Spleen (tissue), 7 donors: ENCODE results near the gene ERH.

Source experiments
- CTCF ChIP-seq, 11 experiments: fragments of 200-600 bp in 7 of 11; fragments of 450-650 bp in 4 of 11; sonication (generic) in 4 of 11; IDR thresholded peaks in 8 of 11; conservative IDR thresholded peaks in 3 of 11; 1 replicate in 7 of 11; 2 replicates in 4 of 11; pipeline versions ENCODE4 v1.4.0 to v1.8.0; 2016 to 2021; ENCODE audit warnings: antibody characterized with exemption in 11 of 11, inconsistent platforms in 4 of 11, mild to moderate bottlenecking in 1 of 11
- POLR2A ChIP-seq, 3 donors: fragments of 450-650 bp; IDR thresholded peaks; one replicate each; pipeline ENCODE4 v1.5.1; 2017; ENCODE audit warnings: antibody characterized with exemption in 3 of 3, mild to moderate bottlenecking in 1 of 3
- POLR2AphosphoS5 ChIP-seq, 3 donors: sonication (generic); formaldehyde crosslinking; IDR thresholded peaks; one replicate each; pipeline ENCODE4 v1.5.1; 2017; ENCODE audit warnings: antibody characterized with exemption in 3 of 3
- donor health status: DM: no; HTN: no; CAD: no; lungs with moderate emphysema.
- donor health status: DM: no; HTN: no; CAD: no.
- donor health status: DM: no; HTN: no; CAD: no.

GRCh38 chr14:69399750-69400149, 1.7 kb upstream of the ERH start:
- TF ChIP-seq POLR2A (IDR thresholded peaks at IDR 0.05), result no peak
- no peak for TF ChIP-seq POLR2AphosphoS5 (IDR thresholded peaks at IDR 0.05)
- TF ChIP-seq CTCF (IDR thresholded peaks at IDR 0.05 in 8 of 11, conservative IDR thresholded peaks at IDR 0.05 in 3 of 11), result no peak
